ENCODE data around the gene SPATS2.
"Not testable (repeated sequence)": the region's sequence is repeated elsewhere in the genome, so short reads cannot be mapped to it uniquely, and the experiment has no call there.

SPATS2 gene

GRCh38 chr12:49357103-49357678, 10.1 kb upstream of the SPATS2 start:
- DNase-seq = no peak

GRCh38 chr12:49358483-49359141, 8.7 kb upstream of the SPATS2 start:
- DNase-seq = peak in 1 of 2 experiments; percentile 30

- no peak for DNase-seq
Observed at GRCh38 chr12:49359671-49360070, 7.6 kb upstream of the SPATS2 start.

GRCh38 chr12:49362077-49362476, 5.2 kb upstream of the SPATS2 start:
- no peak for DNase-seq

- DNase-seq = no peak
Observed at GRCh38 chr12:49364989-49365388, 2.3 kb upstream of the SPATS2 start.

GRCh38 chr12:49365542-49365941, 1.7 kb upstream of the SPATS2 start:
- no peak for DNase-seq

GRCh38 chr12:49366096-49366651, 1.1 kb upstream of the SPATS2 start:
- no peak for DNase-seq

GRCh38 chr12:49366652-49367380, 446 bp upstream of the SPATS2 start:
- peak; percentile 77 to 79 for DNase-seq

- no peak for DNase-seq
Observed at GRCh38 chr12:49368240-49368600, 958 bp downstream of the SPATS2 start.

- DNase-seq = no peak
Observed at GRCh38 chr12:49369411-49370145, 2.3 kb downstream of the SPATS2 start.

GRCh38 chr12:49370539-49370938, 3.3 kb downstream of the SPATS2 start:
- DNase-seq = no peak

- DNase-seq = no peak
Observed at GRCh38 chr12:49375406-49375805, 8.1 kb downstream of the SPATS2 start.

- DNase-seq = no peak
Observed at GRCh38 chr12:49377386-49377785, 10.1 kb downstream of the SPATS2 start.

GRCh38 chr12:49380184-49380583, 12.9 kb downstream of the SPATS2 start:
- DNase-seq = not testable (repeated sequence)

GRCh38 chr12:49388682-49389386, 21.6 kb downstream of the SPATS2 start:
- peak; percentile 47 to 50 for DNase-seq

GRCh38 chr12:49389387-49389703, 22.1 kb downstream of the SPATS2 start:
- no peak for DNase-seq

- DNase-seq = no peak
Observed at GRCh38 chr12:49397000-49397399, 29.7 kb downstream of the SPATS2 start.

- DNase-seq = no peak
Observed at GRCh38 chr12:49400304-49400703, 33.0 kb downstream of the SPATS2 start.

- no peak for DNase-seq
Observed at GRCh38 chr12:49403971-49404450, 36.7 kb downstream of the SPATS2 start.

GRCh38 chr12:49404956-49405355, 37.7 kb downstream of the SPATS2 start:
- DNase-seq = no peak

GRCh38 chr12:49410818-49411217, 43.6 kb downstream of the SPATS2 start:
- DNase-seq = no peak

- no peak for DNase-seq
Observed at GRCh38 chr12:49413010-49413409, 45.7 kb downstream of the SPATS2 start.

GRCh38 chr12:49413796-49414195, 46.5 kb downstream of the SPATS2 start:
- DNase-seq = no peak

Data from activated CD4-positive, alpha-beta T cell treated with anti-CD3 and anti-CD28 coated beads, Interleukin-2, amount 50 U/mL, for 4 hours (primary cell).